ENCODE results near the gene SLC25A48.

DNA sequence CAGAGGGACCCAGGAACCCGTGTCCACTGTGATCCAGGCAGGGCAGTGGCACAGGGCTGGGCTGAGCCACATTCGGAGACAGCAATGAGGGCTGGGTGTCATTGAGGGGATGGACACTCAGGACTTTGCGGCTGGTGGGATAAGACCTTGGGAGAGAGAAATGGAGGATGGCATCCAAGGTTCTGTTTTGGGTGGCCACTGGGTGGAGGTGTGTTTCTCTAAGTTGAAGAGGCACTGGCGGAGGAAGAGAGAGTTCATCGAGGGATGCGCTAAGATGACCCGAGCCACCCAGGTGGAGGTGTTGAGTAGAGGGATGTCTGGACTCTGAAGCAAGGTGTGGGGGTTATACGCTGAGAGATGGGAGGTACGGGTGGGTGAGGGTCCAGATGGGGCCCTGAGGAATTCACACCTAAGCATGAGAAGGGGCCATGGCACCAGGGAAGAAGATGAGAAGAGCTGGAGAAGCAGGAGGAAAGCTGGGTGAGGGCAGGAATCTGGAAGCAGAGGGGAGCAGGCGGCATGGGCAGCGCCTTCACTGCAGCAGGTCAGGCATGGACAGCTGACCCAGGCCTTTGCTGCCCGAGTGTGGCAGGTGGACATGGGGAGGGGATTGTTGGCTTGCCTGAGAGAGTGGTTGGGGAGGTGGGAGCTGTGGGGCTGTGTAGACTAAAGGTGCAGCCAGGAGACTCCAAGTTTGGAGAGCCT is 2.5 kb upstream of the SLC25A48 start:
- no peak for TF ChIP-seq POLR2A (IDR thresholded peaks at IDR 0.05)
- TF ChIP-seq, protein P1, sequence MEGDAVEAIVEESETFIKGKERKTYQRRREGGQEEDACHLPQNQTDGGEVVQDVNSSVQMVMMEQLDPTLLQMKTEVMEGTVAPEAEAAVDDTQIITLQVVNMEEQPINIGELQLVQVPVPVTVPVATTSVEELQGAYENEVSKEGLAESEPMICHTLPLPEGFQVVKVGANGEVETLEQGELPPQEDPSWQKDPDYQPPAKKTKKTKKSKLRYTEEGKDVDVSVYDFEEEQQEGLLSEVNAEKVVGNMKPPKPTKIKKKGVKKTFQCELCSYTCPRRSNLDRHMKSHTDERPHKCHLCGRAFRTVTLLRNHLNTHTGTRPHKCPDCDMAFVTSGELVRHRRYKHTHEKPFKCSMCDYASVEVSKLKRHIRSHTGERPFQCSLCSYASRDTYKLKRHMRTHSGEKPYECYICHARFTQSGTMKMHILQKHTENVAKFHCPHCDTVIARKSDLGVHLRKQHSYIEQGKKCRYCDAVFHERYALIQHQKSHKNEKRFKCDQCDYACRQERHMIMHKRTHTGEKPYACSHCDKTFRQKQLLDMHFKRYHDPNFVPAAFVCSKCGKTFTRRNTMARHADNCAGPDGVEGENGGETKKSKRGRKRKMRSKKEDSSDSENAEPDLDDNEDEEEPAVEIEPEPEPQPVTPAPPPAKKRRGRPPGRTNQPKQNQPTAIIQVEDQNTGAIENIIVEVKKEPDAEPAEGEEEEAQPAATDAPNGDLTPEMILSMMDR (IDR thresholded peaks at IDR 0.05), result no peak
- no peak for TF ChIP-seq EP300 (IDR thresholded peaks at IDR 0.05)

All from ovary (tissue), 3 donors.